Colonic mucosa (tissue), 4 donors: ENCODE results near the gene SIT1. TPM values are rescaled to one million over a fixed set of nuclear protein-coding genes. Genes with fewer than 3 reads are reported as not detected.

Experiments
- DNase-seq: peaks from one replicate; pipeline ENCODE4 v3.0.0-alpha.2; 2020
- H3K27ac ChIP-seq: fragments of 200-600 bp; one replicate; pipeline ENCODE4 v1.8.0; 2021
- H3K27me3 ChIP-seq: fragments of 200-600 bp; one replicate; pipeline ENCODE4 v1.8.0; 2021
- H3K36me3 ChIP-seq: fragments of 200-600 bp; one replicate; pipeline ENCODE4 v1.8.0; 2021
- H3K4me1 ChIP-seq: fragments of 200-600 bp; one replicate; pipeline ENCODE4 v1.8.0; 2021; ENCODE audit warnings: mild to moderate bottlenecking
- H3K4me3 ChIP-seq: fragments of 200-600 bp; one replicate; pipeline ENCODE4 v1.8.0; 2021
- H3K9ac ChIP-seq, 2 donors: one replicate each; pipeline ENCODE4 v1.7.0; 2013; ENCODE audit warnings: control low read depth in 2 of 2, low read depth in 2 of 2, low read length in 2 of 2
- H3K9me3 ChIP-seq: fragments of 200-600 bp; one replicate; pipeline ENCODE4 v1.8.0; 2021
- CTCF ChIP-seq: fragments of 200-600 bp; IDR thresholded peaks from one replicate; pipeline ENCODE4 v1.8.0; 2022; ENCODE audit warnings: antibody characterized with exemption, mild to moderate bottlenecking
- intact Hi-C: fragments of 100-400 bp; cut with DNase I; formaldehyde crosslinking; loops from one replicate; pipeline ENCODE4 v1.14.1; 2022
- total RNA-seq, 2 donors: library from RNA; stranded (reverse); fragmentation: NEBNext Ultra II Directional in 1 of 2; extraction: Animal tissue kit (Norgen Biotek cat#: 25700) in 1 of 2; gene quantifications; one replicate each; pipeline ENCODE4 v1.2.1, GENCODE V29; 2021
- donor health status: healthy.
- donor health status: DM: no; HTN: no; CAD: no.
- donor health status: DM: no; HTN: no; CAD: no.

The SIT1 gene
- total RNA-seq, 2 donors from 2014 or later = 0.67 to 1.0 TPM

GRCh38 chr9:35686222-35687203, 35.8 kb upstream of the SIT1 start:
- no peaks in the 10 kb centered on the region for H3K4me1 ChIP-seq
- no peaks in the 10 kb centered on the region for H3K9me3 ChIP-seq
- no peaks in the 10 kb centered on the region for H3K36me3 ChIP-seq
- intact Hi-C loops = no loop called here
- H3K9ac ChIP-seq = peak overlapping the region in 1 of 2 donors; percentile 3
- H3K27me3 ChIP-seq = no peaks in the 10 kb centered on the region
- DNase-seq = no peak
- H3K4me3 ChIP-seq = no peak overlapping the region
- no peak for TF ChIP-seq CTCF
- H3K27ac ChIP-seq = no peak overlapping the region

- H3K4me1 ChIP-seq = no peaks in the 10 kb centered on the region
Observed at GRCh38 chr9:35685506-35685905, 34.8 kb upstream of the SIT1 start.

GRCh38 chr9:35684921-35685320, 34.2 kb upstream of the SIT1 start:
- Histone ChIP-seq H3K4me3 (no peak overlapping the region), H3K27me3 (no peaks in the 10 kb centered on the region), H3K9me3 (no peaks in the 10 kb centered on the region), H3K36me3 (no peaks in the 10 kb centered on the region), H3K4me1 (no peaks in the 10 kb centered on the region), H3K9ac (no peak overlapping the region), H3K27ac (no peak overlapping the region)
- no peak for DNase-seq
- no peak for TF ChIP-seq CTCF
- intact Hi-C loops = no loop called here

More at GRCh38 chr9:35685506-35685905, 34.8 kb upstream of the SIT1 start:
- Histone ChIP-seq H3K27me3 (no peaks in the 10 kb centered on the region), H3K27ac (no peak overlapping the region), H3K4me3 (no peak overlapping the region), H3K36me3 (no peaks in the 10 kb centered on the region), H3K9ac (no peak overlapping the region), H3K9me3 (no peaks in the 10 kb centered on the region)
- DNase-seq = no peak
- intact Hi-C loops = no loop called here
- TF ChIP-seq CTCF = no peak

- TF ChIP-seq CTCF = no peak
- no peaks in the 10 kb centered on the region for H3K4me1 ChIP-seq
- intact Hi-C loops = no loop called here
- DNase-seq = no peak
- no peak overlapping the region for H3K9ac ChIP-seq
- no peaks in the 10 kb centered on the region for H3K36me3 ChIP-seq
- no peak overlapping the region for H3K27ac ChIP-seq
- no peaks in the 10 kb centered on the region for H3K27me3 ChIP-seq
- H3K9me3 ChIP-seq = no peaks in the 10 kb centered on the region
- H3K4me3 ChIP-seq = no peak overlapping the region
Observed at GRCh38 chr9:35683323-35683722, 32.6 kb upstream of the SIT1 start.

- H3K9me3 ChIP-seq = no peaks in the 10 kb centered on the region
- H3K9ac ChIP-seq = peak overlapping the region in 1 of 2 donors; percentile 43
- no peaks in the 10 kb centered on the region for H3K36me3 ChIP-seq
- H3K27ac ChIP-seq = no peak overlapping the region
- H3K27me3 ChIP-seq = no peaks in the 10 kb centered on the region
- no peak for DNase-seq
- no peak for TF ChIP-seq CTCF
- intact Hi-C loops = no loop called here
- H3K4me1 ChIP-seq = no peaks in the 10 kb centered on the region
- H3K4me3 ChIP-seq = no peak overlapping the region
Observed at GRCh38 chr9:35682520-35683315, 32.0 kb upstream of the SIT1 start.
